WTC11 (cell line): Measurements from ENCODE around the gene APBB3.

Source experiments
- CREB1 ChIP-seq: sonication (generic); formaldehyde crosslinking; IDR thresholded peaks from 2 replicates; pipeline ENCODE4 v1.8.0; 2023; ENCODE audit warnings: mild to moderate bottlenecking, missing genetic modification reagents
- CTCF ChIP-seq: fragments of 200-600 bp; IDR thresholded peaks from 2 replicates; pipeline ENCODE4 v1.8.0; 2022; ENCODE audit warnings: antibody characterized with exemption
- ESRRA ChIP-seq: sonication (generic); formaldehyde crosslinking; IDR thresholded peaks from 2 replicates; pipeline ENCODE4 v1.8.1; 2022; ENCODE audit warnings: mild to moderate bottlenecking, missing genetic modification reagents, borderline replicate concordance
- HMGXB4 ChIP-seq: sonication (generic); formaldehyde crosslinking; IDR thresholded peaks from 2 replicates; pipeline ENCODE4 v1.8.1; 2023; ENCODE audit warnings: mild to moderate bottlenecking, moderate library complexity, missing genetic modification reagents
- IRF1 ChIP-seq: sonication (generic); formaldehyde crosslinking; IDR thresholded peaks from 2 replicates; pipeline ENCODE4 v1.8.0; 2023; ENCODE audit warnings: missing genetic modification reagents
- KAT7 ChIP-seq: sonication (generic); formaldehyde crosslinking; IDR thresholded peaks from 2 replicates; pipeline ENCODE4 v1.8.1; 2023; ENCODE audit warnings: missing genetic modification reagents, mild to moderate bottlenecking, borderline replicate concordance
- MXD4 ChIP-seq: fragments of 250-450 bp; sonication (Bioruptor Pico); IDR thresholded peaks from 2 replicates; pipeline ENCODE4 v1.8.0; 2021; ENCODE audit warnings: mild to moderate bottlenecking, moderate library complexity, borderline replicate concordance
- NR2C2 ChIP-seq: sonication (generic); formaldehyde crosslinking; IDR thresholded peaks from 2 replicates; pipeline ENCODE4 v1.8.0; 2022; ENCODE audit warnings: mild to moderate bottlenecking, missing genetic modification reagents
- USF2 ChIP-seq: sonication (generic); formaldehyde crosslinking; IDR thresholded peaks from 2 replicates; pipeline ENCODE4 v1.8.1; 2023; ENCODE audit warnings: mild to moderate bottlenecking, missing genetic modification reagents, moderate library complexity
- ZNF416 ChIP-seq: fragments of 250-450 bp; sonication (Bioruptor Pico); IDR thresholded peaks from 2 replicates; pipeline ENCODE4 v1.9.0; 2021; ENCODE audit warnings: mild to moderate bottlenecking, inconsistent platforms
- ZNF512 ChIP-seq: sonication (generic); formaldehyde crosslinking; IDR thresholded peaks from 2 replicates; pipeline ENCODE4 v1.8.1; 2022; ENCODE audit warnings: missing genetic modification reagents, borderline replicate concordance

GRCh38 chr5:140565024-140565779, 804 bp upstream of the APBB3 start:
- TF ChIP-seq CTCF (no peak), ZNF416 (CRISPR knock-in tag) (no peak), CREB1 (no peak), MXD4 (CRISPR knock-in tag) (no peak), KAT7 (no peak), USF2 (no peak), IRF1 (CRISPR knock-in tag) (no peak), ZNF512 (CRISPR knock-in tag) (no peak), HMGXB4 (no peak), ESRRA (CRISPR knock-in tag) (no peak), NR2C2 (CRISPR knock-in tag) (no peak)
